Measurements from ENCODE around the gene USO1.

USO1 gene

DNA sequence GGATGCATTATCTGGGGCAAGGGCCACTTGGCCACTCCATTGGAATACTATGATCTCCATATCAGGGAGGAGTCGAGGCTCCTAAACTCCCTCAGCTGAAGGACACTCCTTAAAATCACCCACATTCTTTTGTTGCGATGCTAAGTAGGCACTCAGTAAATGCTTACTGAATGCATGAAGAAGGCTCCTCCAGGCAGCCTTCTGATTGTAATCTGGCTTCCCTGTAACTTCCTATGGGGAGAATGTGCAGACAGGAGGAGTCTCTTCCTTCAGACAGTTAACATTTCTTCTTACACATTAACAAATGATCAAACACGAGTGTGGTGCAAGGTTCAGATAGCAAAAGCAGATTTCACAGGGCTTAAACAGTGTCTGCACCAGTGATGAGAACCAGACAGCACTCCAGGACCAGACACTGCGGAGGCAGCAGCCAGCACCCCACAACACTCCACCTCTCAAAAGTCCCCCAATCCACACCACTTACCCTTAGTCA is 21.4 kb upstream of the USO1 start:
- ATAC-seq (ENCODE audit: low read depth), result no peak
- no peak overlapping the region for H3K4me3 ChIP-seq (ENCODE audit: severe bottlenecking)
- H3K9me3 ChIP-seq (ENCODE audit: severe bottlenecking), result no peaks in the 10 kb centered on the region
- no peak for DNase-seq (ENCODE audit: low spot score)
- no peaks in the 10 kb centered on the region for H3K4me1 ChIP-seq (ENCODE audit: insufficient read depth, poor library complexity, severe bottlenecking)
- no peak overlapping the region for H3K27ac ChIP-seq (ENCODE audit: poor library complexity, severe bottlenecking)
- H3K36me3 ChIP-seq (ENCODE audit: low read depth), result no peaks in the 10 kb centered on the region
- TF ChIP-seq, protein P1, sequence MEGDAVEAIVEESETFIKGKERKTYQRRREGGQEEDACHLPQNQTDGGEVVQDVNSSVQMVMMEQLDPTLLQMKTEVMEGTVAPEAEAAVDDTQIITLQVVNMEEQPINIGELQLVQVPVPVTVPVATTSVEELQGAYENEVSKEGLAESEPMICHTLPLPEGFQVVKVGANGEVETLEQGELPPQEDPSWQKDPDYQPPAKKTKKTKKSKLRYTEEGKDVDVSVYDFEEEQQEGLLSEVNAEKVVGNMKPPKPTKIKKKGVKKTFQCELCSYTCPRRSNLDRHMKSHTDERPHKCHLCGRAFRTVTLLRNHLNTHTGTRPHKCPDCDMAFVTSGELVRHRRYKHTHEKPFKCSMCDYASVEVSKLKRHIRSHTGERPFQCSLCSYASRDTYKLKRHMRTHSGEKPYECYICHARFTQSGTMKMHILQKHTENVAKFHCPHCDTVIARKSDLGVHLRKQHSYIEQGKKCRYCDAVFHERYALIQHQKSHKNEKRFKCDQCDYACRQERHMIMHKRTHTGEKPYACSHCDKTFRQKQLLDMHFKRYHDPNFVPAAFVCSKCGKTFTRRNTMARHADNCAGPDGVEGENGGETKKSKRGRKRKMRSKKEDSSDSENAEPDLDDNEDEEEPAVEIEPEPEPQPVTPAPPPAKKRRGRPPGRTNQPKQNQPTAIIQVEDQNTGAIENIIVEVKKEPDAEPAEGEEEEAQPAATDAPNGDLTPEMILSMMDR (IDR thresholded peaks at IDR 0.05; ENCODE audit: poor library complexity, severe bottlenecking), result no peak
- no peaks in the 10 kb centered on the region for H3K27me3 ChIP-seq (ENCODE audit: insufficient read depth, poor library complexity, severe bottlenecking)

DNA sequence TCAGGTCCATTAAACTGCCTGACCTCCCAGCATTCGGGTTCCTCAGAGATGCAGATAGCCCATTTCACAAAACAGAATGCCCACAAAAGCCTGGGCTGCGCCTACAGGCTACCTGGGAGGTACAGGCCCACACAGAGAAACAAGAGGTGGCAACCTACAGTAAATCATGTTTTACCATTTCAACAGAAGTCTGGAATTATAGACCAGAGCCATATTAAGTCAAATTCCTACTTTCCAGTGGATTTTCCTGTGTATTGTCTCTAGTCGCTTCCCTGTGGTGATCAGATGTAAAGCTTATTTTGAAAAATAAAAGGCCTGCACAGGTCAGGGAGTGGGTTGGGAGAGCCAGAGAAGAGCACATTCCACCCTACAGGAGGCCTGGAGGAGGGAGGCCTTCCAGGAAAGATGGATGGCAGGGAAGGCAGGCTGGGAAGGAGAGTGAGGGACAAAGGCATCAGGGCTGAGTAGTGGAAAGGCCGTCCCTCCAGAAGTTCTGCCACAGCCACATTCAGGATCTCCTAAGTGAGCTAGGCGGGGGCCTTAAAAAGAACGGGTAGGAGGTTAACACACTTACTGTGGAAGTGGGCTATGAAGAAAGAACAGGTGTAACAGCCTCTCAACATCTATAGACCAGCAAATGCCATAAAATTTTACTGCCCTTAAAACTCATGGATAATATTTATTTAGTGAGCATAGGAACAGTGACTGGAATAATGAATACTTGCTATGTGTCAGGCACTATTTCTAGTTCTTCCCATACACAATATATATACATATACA is 19.0 kb upstream of the USO1 start:
- H3K27ac ChIP-seq (ENCODE audit: poor library complexity, severe bottlenecking), result no peak overlapping the region
- ATAC-seq (ENCODE audit: low read depth), result no peak

DNA sequence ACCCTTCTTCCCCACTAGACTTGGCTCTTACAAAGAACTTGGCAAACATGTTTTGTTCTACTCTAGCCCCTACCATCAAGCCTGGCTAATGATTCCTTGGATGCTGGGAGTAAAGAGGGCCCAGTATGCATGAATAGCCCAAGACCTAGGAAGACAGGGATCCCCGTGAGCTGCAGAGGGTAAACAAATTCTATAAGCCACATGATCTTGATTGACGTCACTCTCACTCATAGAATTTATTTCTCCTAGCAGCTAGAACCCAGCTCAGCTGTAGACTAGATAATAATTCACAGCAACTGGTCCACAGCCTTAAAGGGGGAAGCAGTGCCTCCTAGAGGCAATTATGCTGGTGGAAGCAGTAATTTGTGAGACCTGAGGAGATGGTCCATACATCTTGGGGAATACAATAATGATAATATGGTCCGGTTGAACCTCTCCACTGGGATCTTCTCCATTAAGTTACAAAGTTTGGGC is 16.1 kb upstream of the USO1 start:
- H3K27ac ChIP-seq (ENCODE audit: poor library complexity, severe bottlenecking), result no peak overlapping the region
- ATAC-seq (ENCODE audit: low read depth), result no peak
- H3K4me1 ChIP-seq (ENCODE audit: insufficient read depth, poor library complexity, severe bottlenecking), result no peaks in the 10 kb centered on the region
- no peaks in the 10 kb centered on the region for H3K27me3 ChIP-seq (ENCODE audit: insufficient read depth, poor library complexity, severe bottlenecking)
- H3K36me3 ChIP-seq (ENCODE audit: low read depth), result no peaks in the 10 kb centered on the region
- DNase-seq (ENCODE audit: low spot score), result no peak
- no peaks in the 10 kb centered on the region for H3K9me3 ChIP-seq (ENCODE audit: severe bottlenecking)
- H3K4me3 ChIP-seq (ENCODE audit: severe bottlenecking), result no peak overlapping the region
- TF ChIP-seq, protein P1 (IDR thresholded peaks at IDR 0.05; ENCODE audit: poor library complexity, severe bottlenecking), result no peak

More for the DNA sequence above, 19.0 kb upstream of the USO1 start:
- no peaks in the 10 kb centered on the region for H3K9me3 ChIP-seq (ENCODE audit: severe bottlenecking)
- DNase-seq (ENCODE audit: low spot score), result no peak
- H3K4me1 ChIP-seq (ENCODE audit: insufficient read depth, poor library complexity, severe bottlenecking), result no peaks in the 10 kb centered on the region
- no peak overlapping the region for H3K4me3 ChIP-seq (ENCODE audit: severe bottlenecking)
- no peaks in the 10 kb centered on the region for H3K27me3 ChIP-seq (ENCODE audit: insufficient read depth, poor library complexity, severe bottlenecking)
- H3K36me3 ChIP-seq (ENCODE audit: low read depth), result no peaks in the 10 kb centered on the region
- TF ChIP-seq, protein P1 (IDR thresholded peaks at IDR 0.05; ENCODE audit: poor library complexity, severe bottlenecking), result no peak

DNA sequence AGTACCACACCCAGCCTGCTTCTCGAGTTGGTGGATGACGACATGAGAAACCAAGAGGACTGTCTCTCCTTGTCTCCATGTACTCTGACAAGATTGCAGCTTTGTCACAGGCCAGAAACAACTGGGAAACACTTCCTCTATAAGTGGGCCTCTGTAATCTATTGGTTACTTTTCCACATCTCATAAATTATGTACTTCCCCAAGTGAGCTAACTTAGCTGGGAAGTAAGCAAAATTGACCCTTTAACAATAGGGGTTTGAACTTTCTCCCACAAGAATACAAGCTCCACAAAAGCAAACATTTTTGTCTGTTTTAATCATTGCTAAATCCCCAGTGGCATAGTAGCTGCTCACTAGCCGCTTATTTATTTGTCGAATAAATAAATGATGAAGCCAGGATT is 14.1 kb upstream of the USO1 start:
- Histone ChIP-seq H3K4me1 (ENCODE audit: insufficient read depth, poor library complexity, severe bottlenecking) (no peaks in the 10 kb centered on the region), H3K27me3 (ENCODE audit: insufficient read depth, poor library complexity, severe bottlenecking) (no peaks in the 10 kb centered on the region), H3K36me3 (ENCODE audit: low read depth) (no peaks in the 10 kb centered on the region), H3K9me3 (ENCODE audit: severe bottlenecking) (no peaks in the 10 kb centered on the region), H3K27ac (ENCODE audit: poor library complexity, severe bottlenecking) (no peak overlapping the region), H3K4me3 (ENCODE audit: severe bottlenecking) (no peak overlapping the region)
- DNase-seq (ENCODE audit: low spot score) (no peak), ATAC-seq (ENCODE audit: low read depth) (no peak)
- TF ChIP-seq, protein P1 (IDR thresholded peaks at IDR 0.05; ENCODE audit: poor library complexity, severe bottlenecking), result no peak

DNA sequence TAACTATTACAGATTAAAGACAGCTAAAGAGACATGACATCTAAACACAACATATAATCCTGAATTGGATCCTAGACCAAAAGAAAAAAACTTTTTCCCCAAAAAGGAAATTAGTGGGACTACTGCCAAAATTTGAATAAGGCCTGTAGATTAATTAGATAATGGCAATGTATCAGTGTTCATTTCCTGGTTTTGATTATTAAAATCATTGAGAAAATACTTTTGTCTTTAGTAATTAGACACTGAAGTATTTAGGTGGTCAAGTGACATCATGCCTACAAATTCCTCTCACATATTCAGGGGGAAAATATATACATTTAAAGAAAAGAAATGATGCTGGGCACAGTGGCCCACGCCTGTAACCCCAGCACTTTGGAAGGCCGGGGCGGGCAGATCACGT is 10.4 kb upstream of the USO1 start:
- no peaks in the 10 kb centered on the region for H3K9me3 ChIP-seq (ENCODE audit: severe bottlenecking)
- ATAC-seq (ENCODE audit: low read depth), result no peak
- H3K27me3 ChIP-seq (ENCODE audit: insufficient read depth, poor library complexity, severe bottlenecking), result no peaks in the 10 kb centered on the region
- peaks cover 5% of the 10 kb centered on the region for H3K4me1 ChIP-seq (ENCODE audit: insufficient read depth, poor library complexity, severe bottlenecking)
- no peaks in the 10 kb centered on the region for H3K36me3 ChIP-seq (ENCODE audit: low read depth)
- DNase-seq (ENCODE audit: low spot score), result no peak
- no peak overlapping the region for H3K4me3 ChIP-seq (ENCODE audit: severe bottlenecking)
- no peak overlapping the region for H3K27ac ChIP-seq (ENCODE audit: poor library complexity, severe bottlenecking)
- TF ChIP-seq, protein P1 (IDR thresholded peaks at IDR 0.05; ENCODE audit: poor library complexity, severe bottlenecking), result no peak
